Peyer's patch (tissue), 4 donors: ENCODE results near the gene KRT8. TPM values are rescaled to one million over a fixed set of nuclear protein-coding genes. Genes with fewer than 3 reads are reported as not detected.
A peak's percentile ranks its signal among the peaks of the same experiment; 100 is the strongest.

Experiments
- DNase-seq, 3 donors: peaks; one replicate each; pipeline ENCODE4 v3.0.0-alpha.2; 2017 to 2019
- H3K27ac ChIP-seq, 4 donors: fragments of 200-600 bp; sonication (generic); one replicate each; pipeline ENCODE4 v1.5.1; 2016 to 2019
- H3K27me3 ChIP-seq, 2 donors: fragments of 200-600 bp; sonication (generic); one replicate each; pipeline ENCODE4 v1.5.1; 2019
- H3K36me3 ChIP-seq, 3 donors: fragments of 200-600 bp; sonication (generic); one replicate each; pipeline ENCODE4 v1.5.1; 2016 to 2019
- H3K4me1 ChIP-seq, 4 donors: fragments of 200-600 bp; sonication (generic); one replicate each; pipeline ENCODE4 v1.5.1; 2016 to 2019
- H3K4me3 ChIP-seq, 4 donors: fragments of 200-600 bp; sonication (generic); 1 replicate in 3 of 4; 2 replicates in 1 of 4; pipeline ENCODE4 v1.5.1; 2016 to 2019; ENCODE audit warnings: mild to moderate bottlenecking in 1 of 4
- H3K9me3 ChIP-seq, 4 donors: fragments of 200-600 bp; sonication (generic); one replicate each; pipeline ENCODE4 v1.5.1; 2016 to 2019; ENCODE audit warnings: mild to moderate bottlenecking in 1 of 4
- CTCF ChIP-seq, 6 experiments: fragments of 450-650 bp in 4 of 6; fragments of 200-600 bp in 2 of 6; sonication (generic) in 1 of 6; IDR thresholded peaks; one replicate each; pipeline ENCODE4 v1.5.1; 2017 to 2019; ENCODE audit warnings: antibody characterized with exemption in 6 of 6, mild to moderate bottlenecking in 3 of 6, moderate library complexity in 1 of 6
- POLR2A ChIP-seq, 2 donors: fragments of 450-650 bp; IDR thresholded peaks; one replicate each; pipeline ENCODE4 v1.5.1; 2017; ENCODE audit warnings: antibody characterized with exemption in 2 of 2, mild to moderate bottlenecking in 2 of 2, moderate library complexity in 2 of 2
- total RNA-seq, 4 donors: library from RNA; depleted of rRNA; stranded (reverse); fragments of >200 nt; gene quantifications; one replicate each; pipeline ENCODE4 v1.1.0, GENCODE V29; 2016

The KRT8 gene
- total RNA-seq, 4 donors from 2014 or later = 1,046 to 2,452 (median 2,098) TPM

- Histone ChIP-seq H3K4me3 (no peak overlapping the region), H3K36me3 (no peaks in the 10 kb centered on the region), H3K27me3 (no peaks in the 10 kb centered on the region), H3K27ac (peak overlapping the region in 3 of 4 donors; percentile 70 to 86 (median 82)), H3K4me1 (peaks cover 0 to 40% (median 4%) of the 10 kb centered on the region in 4 donors), H3K9me3 (no peaks in the 10 kb centered on the region)
- no peak for TF ChIP-seq CTCF (IDR thresholded peaks at IDR 0.05)
- no peak for TF ChIP-seq POLR2A (IDR thresholded peaks at IDR 0.05)
- no peak for DNase-seq
Measured at GRCh38 chr12:52915637-52916036, 10.8 kb upstream of the KRT8 start.

- Histone ChIP-seq H3K4me1 (peaks cover 0 to 40% (median 4%) of the 10 kb centered on the region in 4 donors), H3K9me3 (no peaks in the 10 kb centered on the region), H3K27ac (peak overlapping the region in 3 of 4 donors; percentile 70 to 86 (median 82)), H3K4me3 (no peak overlapping the region), H3K36me3 (no peaks in the 10 kb centered on the region), H3K27me3 (no peaks in the 10 kb centered on the region)
- TF ChIP-seq CTCF (IDR thresholded peaks at IDR 0.05) = no peak
- peak in 1 of 3 donors; percentile 49 for DNase-seq
Measured at GRCh38 chr12:52914576-52915121, 9.8 kb upstream of the KRT8 start.

- peak in 2 of 3 donors; percentile 79 to 83 for DNase-seq
Measured at GRCh38 chr12:52913431-52913821, 8.6 kb upstream of the KRT8 start.

GRCh38 chr12:52912711-52913430, 8.0 kb upstream of the KRT8 start:
- Histone ChIP-seq H3K36me3 (no peaks in the 10 kb centered on the region), H3K27me3 (no peaks in the 10 kb centered on the region), H3K27ac (peak overlapping the region in 3 of 4 donors; percentile 70 to 86 (median 82)), H3K9me3 (no peaks in the 10 kb centered on the region), H3K4me3 (no peak overlapping the region), H3K4me1 (peaks cover 0 to 51% (median 4%) of the 10 kb centered on the region in 4 donors)
- TF ChIP-seq POLR2A (IDR thresholded peaks at IDR 0.05) (peak in 1 of 2 donors; percentile 31), CTCF (IDR thresholded peaks at IDR 0.05) (no peak)
- DNase-seq = peak in 2 of 3 donors; percentile 91 to 92

More at GRCh38 chr12:52913431-52913821, 8.6 kb upstream of the KRT8 start:
- Histone ChIP-seq H3K36me3 (no peaks in the 10 kb centered on the region), H3K4me3 (no peak overlapping the region), H3K27me3 (no peaks in the 10 kb centered on the region), H3K27ac (peak overlapping the region in 3 of 4 donors; percentile 70 to 86 (median 82)), H3K4me1 (peaks cover 0 to 45% (median 4%) of the 10 kb centered on the region in 4 donors), H3K9me3 (no peaks in the 10 kb centered on the region)
- TF ChIP-seq CTCF (IDR thresholded peaks at IDR 0.05) (peak in 2 of 6 experiments; percentile 22 to 38), POLR2A (IDR thresholded peaks at IDR 0.05) (no peak)

GRCh38 chr12:52910248-52910883, 5.5 kb upstream of the KRT8 start:
- H3K36me3 ChIP-seq = no peaks in the 10 kb centered on the region
- H3K9me3 ChIP-seq = no peaks in the 10 kb centered on the region
- H3K4me3 ChIP-seq = no peak overlapping the region
- no peak for DNase-seq
- H3K27ac ChIP-seq = no peak overlapping the region
- TF ChIP-seq CTCF (IDR thresholded peaks at IDR 0.05) (no peak), POLR2A (IDR thresholded peaks at IDR 0.05) (no peak)
- H3K27me3 ChIP-seq = no peaks in the 10 kb centered on the region
- H3K4me1 ChIP-seq = peaks cover 0 to 61% (median 4%) of the 10 kb centered on the region in 4 donors
